Loucy (cell line): ENCODE data around the gene ADGRD1.

Source experiments
- H2AFZ ChIP-seq: fragments of 200-600 bp; sonication (generic); 2 replicates; pipeline ENCODE4 v1.6.0; 2016; ENCODE audit warnings: antibody characterized with exemption, mild to moderate bottlenecking, low read length, moderate library complexity
- H3F3A ChIP-seq: fragments of 200-600 bp; 2 replicates; pipeline ENCODE4 v1.6.0; 2016; ENCODE audit warnings: antibody characterized with exemption, low read depth, mild to moderate bottlenecking
- H3K27me3 ChIP-seq: fragments of 200-600 bp; sonication (generic); 2 replicates; pipeline ENCODE4 v1.6.1; 2014; ENCODE audit warnings: low read length, mild to moderate bottlenecking; ENCODE audit not compliant: insufficient read depth, poor library complexity, severe bottlenecking
- H3K36me3 ChIP-seq: fragments of 200-600 bp; sonication (generic); 2 replicates; pipeline ENCODE4 v1.6.1; 2016; ENCODE audit warnings: low read length; ENCODE audit not compliant: insufficient read depth
- H3K4me1 ChIP-seq: fragments of 200-600 bp; sonication (generic); 2 replicates; pipeline ENCODE4 v1.5.1; 2014; ENCODE audit warnings: low read length, mild to moderate bottlenecking; ENCODE audit not compliant: insufficient read depth, poor library complexity, severe bottlenecking
- H3K4me2 ChIP-seq: fragments of 200-600 bp; sonication (generic); 2 replicates; pipeline ENCODE4 v1.6.0; 2014; ENCODE audit warnings: antibody characterized with exemption, low read length, low read depth, mild to moderate bottlenecking; ENCODE audit not compliant: poor library complexity, severe bottlenecking
- H3K4me3 ChIP-seq: fragments of 200-600 bp; sonication (generic); 2 replicates; pipeline ENCODE4 v1.5.1; 2014; ENCODE audit warnings: low read length, mild to moderate bottlenecking, mixed read lengths; ENCODE audit not compliant: poor library complexity, severe bottlenecking
- H3K79me2 ChIP-seq: fragments of 200-600 bp; sonication (generic); 2 replicates; pipeline ENCODE4 v1.6.1; 2014; ENCODE audit warnings: low read length; ENCODE audit not compliant: insufficient read depth
- H3K9ac ChIP-seq: fragments of 200-600 bp; sonication (generic); 2 replicates; pipeline ENCODE4 v1.6.0; 2014; ENCODE audit warnings: mild to moderate bottlenecking, low read depth, low read length, moderate library complexity; ENCODE audit not compliant: poor library complexity, severe bottlenecking
- H3K9me2 ChIP-seq: fragments of 200-600 bp; sonication (generic); replicated peaks from 2 replicates; pipeline ENCODE4 v1.6.1; 2016; ENCODE audit warnings: low read depth, low read length, mixed read lengths
- H3K9me3 ChIP-seq: fragments of 200-600 bp; sonication (generic); 2 replicates; pipeline ENCODE4 v1.6.1; 2014; ENCODE audit warnings: mild to moderate bottlenecking, antibody characterized with exemption, low read length, low read depth; ENCODE audit not compliant: insufficient read depth
- H4K20me1 ChIP-seq: fragments of 200-600 bp; sonication (generic); 2 replicates; pipeline ENCODE4 v1.6.0; 2014; ENCODE audit warnings: antibody characterized with exemption, low read length, mild to moderate bottlenecking; ENCODE audit not compliant: insufficient read depth, poor library complexity, severe bottlenecking
- EZH2phosphoT487 ChIP-seq: fragments of 200-600 bp; IDR thresholded peaks from 2 replicates; pipeline ENCODE4 v1.6.1; 2018; ENCODE audit warnings: antibody characterized with exemption, mild to moderate bottlenecking, moderate library complexity, borderline replicate concordance
- TF ChIP-seq, protein P1 (sequence below): fragments of 200-600 bp; sonication (generic); conservative IDR thresholded peaks from 2 replicates; pipeline ENCODE4 v1.5.1; 2014; ENCODE audit warnings: mild to moderate bottlenecking, antibody characterized with exemption, low read length

Gene ADGRD1

GRCh38 chr12:131006036-131006735 lies 52.5 kb downstream of the ADGRD1 start:
- Histone ChIP-seq H3K4me1 (no peaks in the 10 kb centered on the region), H3K27me3 (no peaks in the 10 kb centered on the region), H3F3A (no peaks in the 10 kb centered on the region), H2AFZ (no peak overlapping the region), H3K9ac (no peak overlapping the region), H3K79me2 (no peaks in the 10 kb centered on the region), H3K36me3 (no peaks in the 10 kb centered on the region), H3K4me2 (no peak overlapping the region), H3K9me2 (no peaks in the 10 kb centered on the region), H3K9me3 (no peaks in the 10 kb centered on the region), H3K4me3 (no peak overlapping the region), H4K20me1 (no peaks in the 10 kb centered on the region)
- no peak for TF ChIP-seq EZH2phosphoT487
- TF ChIP-seq, protein P1, sequence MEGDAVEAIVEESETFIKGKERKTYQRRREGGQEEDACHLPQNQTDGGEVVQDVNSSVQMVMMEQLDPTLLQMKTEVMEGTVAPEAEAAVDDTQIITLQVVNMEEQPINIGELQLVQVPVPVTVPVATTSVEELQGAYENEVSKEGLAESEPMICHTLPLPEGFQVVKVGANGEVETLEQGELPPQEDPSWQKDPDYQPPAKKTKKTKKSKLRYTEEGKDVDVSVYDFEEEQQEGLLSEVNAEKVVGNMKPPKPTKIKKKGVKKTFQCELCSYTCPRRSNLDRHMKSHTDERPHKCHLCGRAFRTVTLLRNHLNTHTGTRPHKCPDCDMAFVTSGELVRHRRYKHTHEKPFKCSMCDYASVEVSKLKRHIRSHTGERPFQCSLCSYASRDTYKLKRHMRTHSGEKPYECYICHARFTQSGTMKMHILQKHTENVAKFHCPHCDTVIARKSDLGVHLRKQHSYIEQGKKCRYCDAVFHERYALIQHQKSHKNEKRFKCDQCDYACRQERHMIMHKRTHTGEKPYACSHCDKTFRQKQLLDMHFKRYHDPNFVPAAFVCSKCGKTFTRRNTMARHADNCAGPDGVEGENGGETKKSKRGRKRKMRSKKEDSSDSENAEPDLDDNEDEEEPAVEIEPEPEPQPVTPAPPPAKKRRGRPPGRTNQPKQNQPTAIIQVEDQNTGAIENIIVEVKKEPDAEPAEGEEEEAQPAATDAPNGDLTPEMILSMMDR: no peak

DNA sequence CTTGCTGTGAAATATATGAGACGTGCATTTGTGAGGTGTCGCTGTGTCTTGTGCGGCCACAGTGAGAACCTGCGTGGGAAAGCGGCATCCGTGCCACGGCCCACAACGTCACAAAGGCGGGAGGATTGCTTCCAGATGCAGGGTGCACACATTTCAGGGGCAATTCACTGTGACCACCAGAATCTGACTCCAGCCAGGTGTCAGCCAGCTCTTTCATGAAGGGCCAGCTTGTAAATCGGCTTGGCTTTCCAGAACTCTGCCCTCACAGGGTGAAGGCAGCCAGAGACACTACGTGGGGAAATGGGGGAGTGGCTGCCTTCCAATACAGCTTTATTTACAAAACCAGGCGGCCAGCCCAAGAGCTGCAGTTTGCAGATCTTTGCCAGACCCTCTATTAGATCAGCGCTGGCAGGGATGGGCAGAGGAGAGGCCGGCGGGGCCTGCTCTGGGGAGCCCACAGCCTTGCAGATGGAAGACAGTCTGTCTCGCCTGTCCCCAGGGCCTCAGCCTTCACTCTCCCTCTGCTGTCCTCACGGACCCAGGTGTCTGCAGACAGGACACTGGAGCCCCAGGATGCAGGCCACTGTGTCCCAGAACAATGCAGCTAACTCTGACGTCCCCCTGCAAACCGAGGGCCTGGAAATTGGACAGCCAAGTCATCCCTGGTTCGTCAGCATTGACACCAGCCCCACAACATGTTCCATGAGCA lies 53.5 kb downstream of the ADGRD1 start:
- H3K79me2 ChIP-seq: no peaks in the 10 kb centered on the region
- no peaks in the 10 kb centered on the region for H3K4me1 ChIP-seq
- H3K9me2 ChIP-seq: no peaks in the 10 kb centered on the region
- H2AFZ ChIP-seq: no peak overlapping the region
- no peaks in the 10 kb centered on the region for H3K36me3 ChIP-seq
- H3F3A ChIP-seq: no peaks in the 10 kb centered on the region
- H3K4me3 ChIP-seq: no peak overlapping the region
- no peak overlapping the region for H3K9ac ChIP-seq
- no peaks in the 10 kb centered on the region for H3K9me3 ChIP-seq
- H3K4me2 ChIP-seq: no peak overlapping the region
- no peak for TF ChIP-seq EZH2phosphoT487
- TF ChIP-seq, protein P1: no peak
- H3K27me3 ChIP-seq: no peaks in the 10 kb centered on the region
- H4K20me1 ChIP-seq: no peaks in the 10 kb centered on the region

DNA sequence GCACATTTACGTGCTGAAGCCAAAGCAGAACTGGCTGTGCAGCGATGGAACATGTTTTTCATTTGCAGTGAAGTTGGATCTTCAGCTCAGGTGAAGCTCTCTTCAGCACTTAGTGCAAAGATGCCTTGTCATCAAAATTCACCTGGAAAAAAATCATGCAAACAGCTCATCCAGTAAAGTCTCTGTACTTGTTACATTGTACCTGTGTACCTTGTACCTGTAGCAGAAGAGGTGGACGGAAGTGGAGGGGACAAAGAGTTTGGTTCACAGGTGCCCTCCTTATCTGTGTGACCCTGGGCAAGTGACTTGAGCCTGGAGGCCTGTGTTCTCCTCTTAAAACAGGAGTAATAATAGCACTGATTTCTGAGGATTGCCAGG lies 54.0 kb downstream of the ADGRD1 start:
- H3K36me3 ChIP-seq: no peaks in the 10 kb centered on the region
- no peak overlapping the region for H3K4me3 ChIP-seq
- no peaks in the 10 kb centered on the region for H3K9me2 ChIP-seq
- H3K27me3 ChIP-seq: no peaks in the 10 kb centered on the region
- no peaks in the 10 kb centered on the region for H3K4me1 ChIP-seq
- no peaks in the 10 kb centered on the region for H3K79me2 ChIP-seq
- no peaks in the 10 kb centered on the region for H3F3A ChIP-seq
- no peak overlapping the region for H3K4me2 ChIP-seq
- H3K9me3 ChIP-seq: no peaks in the 10 kb centered on the region
- TF ChIP-seq, protein P1: no peak
- TF ChIP-seq EZH2phosphoT487: no peak
- H2AFZ ChIP-seq: no peak overlapping the region
- H3K9ac ChIP-seq: no peak overlapping the region
- H4K20me1 ChIP-seq: no peaks in the 10 kb centered on the region
